Stimulated activated CD8-positive, alpha-beta memory T cell treated with anti-CD3 and anti-CD28 coated beads, Interleukin-12 subunit alpha, Interleukin-12 subunit beta, amount 100 ng/mL, for 24 hours (primary cell): Measurements from ENCODE around the gene TM4SF18.

ENCODE experiments used
- DNase-seq: peaks from one replicate; pipeline ENCODE4 v3.0.0-alpha.2; 2020; ENCODE audit errors: extremely low read depth

Gene TM4SF18

GRCh38 chr3:149330609-149331331 lies 2.7 kb downstream of the TM4SF18 start:
- no peak for DNase-seq

DNA sequence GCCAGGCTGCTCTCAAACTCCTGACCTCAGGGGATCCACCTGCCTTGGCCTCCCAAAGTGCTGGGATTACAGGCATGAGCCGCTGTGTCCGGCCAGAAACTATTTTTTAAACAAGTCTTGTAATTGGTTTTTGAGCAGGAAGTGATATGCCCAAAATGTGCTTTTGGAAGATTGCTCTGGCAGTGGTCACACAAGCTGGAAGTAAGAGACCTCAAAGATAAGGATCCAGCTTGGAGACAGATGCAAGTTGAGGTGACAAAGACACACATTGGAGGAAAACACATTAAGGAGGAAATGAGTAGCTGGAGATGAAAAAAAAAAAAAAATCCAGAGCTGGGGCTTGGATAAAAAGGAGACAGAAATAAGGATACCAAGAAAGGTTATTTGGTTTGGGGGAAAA lies 6.3 kb downstream of the TM4SF18 start:
- no peak for DNase-seq

DNA sequence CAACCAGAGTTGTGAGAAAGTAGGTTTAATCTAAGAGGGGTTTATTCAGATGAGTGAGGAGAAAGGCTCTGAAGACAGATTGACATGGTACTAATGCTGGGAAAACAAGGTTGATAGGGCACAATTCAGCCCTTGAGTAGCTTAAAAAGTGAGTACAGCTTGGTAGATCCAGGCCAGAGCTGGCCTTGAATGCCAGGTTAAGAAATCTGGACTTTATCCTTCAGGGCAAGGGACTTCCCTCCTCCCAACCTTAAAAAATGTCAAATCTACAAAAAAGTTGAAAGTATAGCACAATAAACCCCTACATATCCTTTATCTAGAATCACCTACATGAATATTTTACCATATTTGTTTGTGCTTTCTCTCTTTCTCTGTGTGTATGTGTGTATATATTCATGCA lies 7.9 kb downstream of the TM4SF18 start:
- DNase-seq: no peak

DNA sequence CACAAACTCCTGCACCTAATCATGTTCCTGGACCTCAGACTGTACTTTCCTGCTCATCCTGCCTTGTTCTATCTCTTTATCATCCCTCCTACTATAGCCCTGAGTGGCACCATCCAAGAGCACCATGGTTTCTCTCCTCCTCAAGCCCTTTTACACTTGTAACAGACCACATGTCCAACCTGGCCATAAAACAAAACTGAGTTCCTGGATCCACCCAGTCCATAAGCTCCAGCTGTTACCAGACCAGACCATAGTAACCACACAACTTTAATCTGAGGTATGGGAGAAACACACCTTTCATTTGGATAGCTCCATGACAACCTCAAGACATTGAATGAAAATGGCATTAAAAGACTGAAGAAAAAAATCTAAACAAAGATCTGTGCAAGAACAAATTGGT lies 9.1 kb downstream of the TM4SF18 start:
- no peak for DNase-seq

- no peak for DNase-seq
These were observed 11.8 kb downstream of the TM4SF18 start for GRCh38 chr3:149321640-149322039.

GRCh38 chr3:149321136-149321535 lies 12.3 kb downstream of the TM4SF18 start:
- no peak for DNase-seq

- no peak for DNase-seq
These were observed 13.7 kb downstream of the TM4SF18 start for GRCh38 chr3:149319750-149320149.

- no peak for DNase-seq
These were observed 16.4 kb downstream of the TM4SF18 start for GRCh38 chr3:149317072-149317471.

GRCh38 chr3:149316437-149316836 lies 17.0 kb downstream of the TM4SF18 start:
- no peak for DNase-seq

GRCh38 chr3:149315694-149316093 lies 17.7 kb downstream of the TM4SF18 start:
- no peak for DNase-seq

GRCh38 chr3:149314807-149315578 lies 18.4 kb downstream of the TM4SF18 start:
- no peak for DNase-seq

- DNase-seq: no peak
These were observed 19.9 kb downstream of the TM4SF18 start for GRCh38 chr3:149313542-149313941.

GRCh38 chr3:149310796-149311534 lies 22.5 kb downstream of the TM4SF18 start:
- no peak for DNase-seq

- no peak for DNase-seq
These were observed 26.0 kb downstream of the TM4SF18 start for GRCh38 chr3:149307435-149307783.

DNA sequence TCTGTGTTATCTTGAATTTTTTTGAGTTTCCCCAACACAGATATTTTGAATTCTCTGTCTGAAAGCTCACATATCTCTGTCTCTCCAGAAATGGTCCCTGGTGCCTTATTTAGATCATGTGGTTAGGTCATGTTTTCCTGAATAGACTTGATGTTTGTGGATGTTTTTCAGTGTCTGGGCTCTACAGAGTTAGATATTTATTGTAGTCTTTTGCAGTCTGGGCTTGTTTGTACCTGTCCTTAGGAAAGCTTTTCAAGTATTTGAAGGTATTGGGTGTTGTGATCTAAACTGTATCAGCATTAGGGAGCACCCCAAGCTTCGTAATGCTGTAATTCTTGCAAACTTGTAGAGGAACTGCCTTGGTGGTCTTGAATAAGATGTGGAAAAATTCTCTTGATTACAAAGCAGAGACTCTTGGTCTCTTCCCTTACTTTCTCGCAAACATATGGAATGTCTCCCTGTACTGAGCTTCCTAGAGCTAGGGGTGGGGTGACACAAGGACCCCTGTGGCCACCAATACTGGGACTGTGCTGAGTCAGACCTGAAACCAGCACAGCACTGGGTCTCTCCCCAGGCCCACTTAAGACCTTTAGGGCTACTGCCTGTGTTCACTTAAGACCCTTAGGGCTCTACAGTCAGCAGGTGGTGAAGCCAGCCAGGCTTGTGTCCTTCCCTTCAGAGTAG lies 26.5 kb downstream of the TM4SF18 start:
- no peak for DNase-seq

DNA sequence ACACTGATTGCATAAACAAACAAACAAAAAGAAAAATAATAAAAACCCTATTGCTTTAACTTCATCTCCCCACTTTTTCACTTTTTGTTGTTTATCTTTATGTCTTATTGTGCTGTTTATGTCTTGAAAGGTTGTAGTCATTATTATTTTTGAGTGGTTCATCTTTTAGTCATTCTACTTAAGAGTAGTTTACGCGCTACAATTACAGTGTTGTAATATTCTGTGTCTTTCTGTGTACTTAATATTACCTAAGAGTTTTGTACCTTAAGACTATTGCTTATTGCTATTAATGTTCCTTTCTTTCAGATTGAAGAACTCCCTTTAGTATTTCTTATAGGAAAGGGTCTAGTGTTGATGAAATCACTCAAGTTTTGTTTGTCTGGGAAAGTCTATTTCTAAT lies 28.1 kb downstream of the TM4SF18 start:
- no peak for DNase-seq

GRCh38 chr3:149299938-149300801 lies 33.3 kb downstream of the TM4SF18 start:
- DNase-seq: no peak

GRCh38 chr3:149296972-149297371 lies 36.5 kb downstream of the TM4SF18 start:
- DNase-seq: no peak

DNA sequence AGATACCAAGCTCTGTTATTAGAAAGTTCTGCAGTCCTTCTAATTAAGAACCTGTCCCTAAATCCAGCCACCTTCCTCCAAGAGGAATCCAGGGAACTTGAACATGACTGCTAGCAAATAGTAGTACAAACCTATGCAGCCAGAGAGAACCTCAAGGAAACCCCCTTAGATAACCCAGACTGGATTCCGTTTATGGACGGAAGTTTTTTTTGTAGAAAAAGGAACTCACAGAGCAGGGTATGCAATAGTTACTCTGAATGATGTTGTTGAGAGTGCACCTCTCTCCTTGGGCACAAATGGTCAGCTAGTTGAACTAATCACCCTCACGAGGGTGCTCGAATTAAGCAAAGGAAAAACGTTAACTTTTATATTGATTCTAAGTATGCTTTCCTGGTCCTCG lies 40.8 kb downstream of the TM4SF18 start:
- no peak for DNase-seq

- DNase-seq: no peak
These were observed 42.3 kb downstream of the TM4SF18 start for GRCh38 chr3:149291178-149291577.

DNA sequence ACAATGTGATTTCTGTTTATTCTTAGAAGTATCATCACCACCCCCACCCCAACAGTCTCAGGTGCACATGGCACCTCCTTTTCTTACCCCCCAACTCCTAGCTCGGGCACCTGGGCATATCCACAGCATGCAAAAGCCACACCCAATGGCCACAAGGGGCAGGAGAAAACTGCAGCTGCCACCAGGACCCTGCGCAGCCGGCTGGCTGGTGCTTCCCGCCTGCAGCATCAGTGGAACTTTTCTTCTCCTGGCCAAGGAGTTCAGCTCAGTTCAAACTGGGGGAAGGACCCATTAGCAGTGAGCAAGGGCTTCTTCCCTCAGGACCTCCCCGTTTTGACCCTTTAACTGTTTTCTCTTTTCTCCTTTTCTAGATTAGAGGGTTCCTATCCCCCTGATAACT lies 44.8 kb downstream of the TM4SF18 start:
- DNase-seq: no peak
